GM12891 (cell line): Measurements from ENCODE around the gene CNTNAP3B.
"Not testable (repeated sequence)": the region's sequence is repeated elsewhere in the genome, so short reads cannot be mapped to it uniquely, and the experiment has no call there.

Experiments used
- POLR2A ChIP-seq: IDR thresholded peaks from 2 replicates; pipeline ENCODE4 v1.6.1; 2011; ENCODE audit warnings: low read depth, low read length, control low read depth
- TAF1 ChIP-seq: IDR thresholded peaks from 2 replicates; pipeline ENCODE4 v1.6.1; 2011; ENCODE audit warnings: low read depth, low read length, control low read depth

DNA sequence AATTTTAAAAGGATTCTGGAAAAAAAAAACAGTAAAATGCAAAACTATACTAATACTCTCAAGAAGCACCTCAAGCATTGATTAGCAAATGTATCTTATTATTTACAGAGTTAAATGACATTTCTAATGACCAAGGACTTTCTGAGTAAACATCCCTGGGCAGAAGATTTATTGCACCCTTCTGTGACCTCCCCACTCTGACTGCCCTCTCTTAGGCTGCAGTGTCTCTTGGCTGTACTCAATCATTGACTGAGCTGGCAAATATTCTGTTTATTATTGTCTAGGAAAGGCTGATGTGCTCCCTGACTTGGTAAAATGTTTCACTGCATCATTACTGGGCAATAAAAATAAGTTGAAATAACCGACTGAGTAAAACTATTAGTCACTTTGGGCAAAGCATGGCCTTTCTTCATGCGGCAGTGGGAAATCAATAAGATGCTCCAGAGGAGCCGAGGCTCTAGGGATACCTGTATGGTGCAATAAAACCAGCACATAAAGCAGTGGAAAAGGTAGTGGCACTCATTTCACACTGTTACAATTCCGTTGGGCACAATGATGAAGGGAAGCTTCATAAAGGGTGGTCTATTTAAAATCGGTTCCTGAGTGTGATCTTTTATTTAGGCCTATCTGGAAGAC, 151.1 kb downstream of the CNTNAP3B start:
- not testable (repeated sequence) for TF ChIP-seq TAF1, POLR2A
